ENCODE data around the gene MACROD2. TPM values are rescaled to one million over a fixed set of nuclear protein-coding genes. Genes with fewer than 3 reads are reported as not detected.

Gene MACROD2
- total RNA-seq, 4 donors from 2014 or later, result 2.9 to 11.3 (median 8.0) TPM

DNA sequence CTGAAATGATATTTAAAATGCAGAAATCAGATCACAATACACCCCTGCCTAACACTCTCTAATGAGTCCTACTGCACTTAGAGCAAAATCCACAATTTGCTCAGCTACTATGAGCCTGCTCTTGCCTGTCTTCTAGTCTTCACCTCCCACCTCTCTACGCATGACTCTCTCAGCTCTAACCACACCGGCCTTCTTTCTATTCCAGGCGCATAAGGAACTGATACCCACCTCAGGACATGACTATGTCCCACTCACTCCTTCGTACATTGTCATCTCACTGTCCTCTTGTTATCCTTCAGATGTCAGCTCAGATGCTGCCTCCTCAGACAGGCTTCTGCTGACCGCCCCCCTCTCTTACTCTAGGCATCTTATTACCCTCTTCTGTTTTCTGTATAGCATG lies 543.1 kb downstream of the MACROD2 start:
- TF ChIP-seq, protein P1, sequence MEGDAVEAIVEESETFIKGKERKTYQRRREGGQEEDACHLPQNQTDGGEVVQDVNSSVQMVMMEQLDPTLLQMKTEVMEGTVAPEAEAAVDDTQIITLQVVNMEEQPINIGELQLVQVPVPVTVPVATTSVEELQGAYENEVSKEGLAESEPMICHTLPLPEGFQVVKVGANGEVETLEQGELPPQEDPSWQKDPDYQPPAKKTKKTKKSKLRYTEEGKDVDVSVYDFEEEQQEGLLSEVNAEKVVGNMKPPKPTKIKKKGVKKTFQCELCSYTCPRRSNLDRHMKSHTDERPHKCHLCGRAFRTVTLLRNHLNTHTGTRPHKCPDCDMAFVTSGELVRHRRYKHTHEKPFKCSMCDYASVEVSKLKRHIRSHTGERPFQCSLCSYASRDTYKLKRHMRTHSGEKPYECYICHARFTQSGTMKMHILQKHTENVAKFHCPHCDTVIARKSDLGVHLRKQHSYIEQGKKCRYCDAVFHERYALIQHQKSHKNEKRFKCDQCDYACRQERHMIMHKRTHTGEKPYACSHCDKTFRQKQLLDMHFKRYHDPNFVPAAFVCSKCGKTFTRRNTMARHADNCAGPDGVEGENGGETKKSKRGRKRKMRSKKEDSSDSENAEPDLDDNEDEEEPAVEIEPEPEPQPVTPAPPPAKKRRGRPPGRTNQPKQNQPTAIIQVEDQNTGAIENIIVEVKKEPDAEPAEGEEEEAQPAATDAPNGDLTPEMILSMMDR (IDR thresholded peaks at IDR 0.05; ENCODE audit: low read depth), result no peak

DNA sequence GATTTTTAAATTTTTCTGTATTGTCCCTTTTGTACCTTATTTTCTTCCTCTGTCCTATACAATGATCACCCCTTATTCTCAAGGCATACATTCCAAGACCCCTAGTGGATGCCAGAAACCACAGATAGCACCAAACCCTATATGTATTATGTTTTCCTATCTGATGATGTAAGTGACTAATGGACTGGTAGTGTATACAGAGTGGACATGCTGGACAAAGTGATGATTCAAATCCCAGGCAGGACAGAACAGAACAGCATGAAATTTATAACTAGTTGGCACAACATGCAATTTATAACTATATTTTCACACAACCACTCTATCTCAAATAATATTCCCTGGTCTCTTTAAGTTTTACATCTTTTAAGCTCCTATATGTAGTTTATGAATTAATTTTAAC lies 547.7 kb downstream of the MACROD2 start:
- TF ChIP-seq, protein P1 (IDR thresholded peaks at IDR 0.05; ENCODE audit: low read depth), result no peak

DNA sequence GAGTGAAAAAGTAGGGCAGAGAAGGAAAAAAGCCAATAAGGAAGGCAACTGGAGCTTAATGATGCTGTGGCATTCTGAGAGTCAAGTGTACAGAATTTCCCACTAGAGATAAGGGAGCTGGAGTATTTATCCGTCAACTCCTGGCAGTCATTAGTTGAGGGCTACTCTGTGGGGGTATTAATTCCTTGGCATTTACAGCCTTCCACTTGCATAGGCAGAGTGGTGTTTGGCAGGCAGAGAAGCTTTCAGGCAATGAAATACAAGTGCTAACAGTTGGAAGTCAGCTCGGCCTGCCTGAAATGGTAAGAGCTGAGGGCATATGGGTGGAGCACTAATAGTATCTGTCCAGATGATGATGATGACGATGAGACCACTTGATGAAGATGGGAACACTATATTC lies 549.4 kb downstream of the MACROD2 start:
- TF ChIP-seq, protein P1 (IDR thresholded peaks at IDR 0.05; ENCODE audit: low read depth), result no peak

DNA sequence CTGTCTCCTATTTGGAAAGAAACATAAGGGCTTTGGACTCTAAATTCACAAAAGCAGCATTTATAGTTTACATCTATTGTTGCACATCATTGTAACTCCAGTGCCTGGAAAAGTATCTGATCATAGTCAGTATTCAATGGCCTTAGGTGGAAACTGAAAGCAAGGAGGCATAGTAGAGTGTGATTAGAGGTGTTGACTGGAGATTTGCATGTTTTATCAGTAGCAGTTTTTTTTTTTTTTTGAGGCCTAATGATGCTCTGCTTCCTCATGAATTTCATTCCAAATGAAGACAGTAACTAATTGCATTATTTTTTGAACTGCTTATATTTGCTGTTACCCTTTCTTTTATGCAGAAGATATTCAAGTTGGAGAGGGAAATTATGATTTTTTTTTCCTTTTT lies 555.3 kb downstream of the MACROD2 start:
- TF ChIP-seq, protein P1 (IDR thresholded peaks at IDR 0.05; ENCODE audit: low read depth), result no peak

DNA sequence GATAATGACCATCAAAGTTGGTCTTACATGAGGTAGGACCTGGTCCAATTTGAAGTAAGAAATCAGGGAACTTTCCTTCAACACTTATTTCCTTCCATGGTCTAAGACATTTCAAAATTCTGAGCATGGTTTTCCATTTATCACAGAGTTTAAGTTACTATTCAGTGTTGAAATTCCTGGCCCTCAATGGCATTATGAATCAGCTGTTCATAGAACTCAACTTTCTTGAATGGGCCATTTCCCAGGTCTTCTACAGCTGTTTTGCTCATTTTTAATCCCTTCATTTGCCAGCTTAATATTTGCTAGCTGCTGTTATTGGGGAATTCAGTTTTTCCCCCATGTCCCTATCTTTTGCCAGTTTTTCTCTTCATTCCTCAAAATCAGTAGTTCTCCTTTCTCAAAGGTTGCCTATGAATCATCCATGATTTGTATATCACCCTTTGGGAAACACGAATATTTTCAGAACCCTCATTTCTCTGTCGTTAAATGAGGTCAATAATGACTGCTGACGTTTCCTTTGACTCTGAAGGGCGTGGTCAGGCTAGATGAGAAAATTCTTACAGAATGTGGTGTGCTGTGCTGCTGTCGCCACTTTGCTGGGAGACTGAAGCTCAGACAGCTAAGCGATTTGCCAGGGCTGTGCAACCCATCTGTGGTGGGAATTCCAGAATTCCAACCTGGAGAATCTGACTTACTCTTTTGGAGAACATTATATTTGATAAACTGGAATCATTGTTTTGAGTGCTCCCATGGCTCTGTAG lies 558.6 kb downstream of the MACROD2 start:
- TF ChIP-seq, protein P1 (IDR thresholded peaks at IDR 0.05; ENCODE audit: low read depth), result no peak

DNA sequence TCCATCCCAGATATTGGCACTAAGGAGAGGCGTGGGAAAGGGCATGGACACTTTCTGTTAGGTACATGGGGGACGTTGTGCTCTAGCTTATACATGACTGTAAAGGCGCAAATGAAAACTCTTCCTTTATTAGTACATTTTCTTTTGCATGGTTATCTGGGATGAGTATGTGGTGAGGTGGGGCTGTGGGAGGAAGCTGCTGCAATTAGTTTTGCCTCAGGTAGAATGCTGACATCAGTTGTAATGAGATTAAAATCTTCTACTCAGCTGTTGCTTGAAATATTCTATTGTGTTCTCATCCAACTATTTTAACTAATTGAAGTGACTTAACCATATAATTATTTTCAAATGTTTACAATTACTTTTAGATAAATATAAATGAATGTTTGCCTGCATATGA lies 560.4 kb downstream of the MACROD2 start:
- TF ChIP-seq, protein P1 (IDR thresholded peaks at IDR 0.05; ENCODE audit: low read depth), result no peak

DNA sequence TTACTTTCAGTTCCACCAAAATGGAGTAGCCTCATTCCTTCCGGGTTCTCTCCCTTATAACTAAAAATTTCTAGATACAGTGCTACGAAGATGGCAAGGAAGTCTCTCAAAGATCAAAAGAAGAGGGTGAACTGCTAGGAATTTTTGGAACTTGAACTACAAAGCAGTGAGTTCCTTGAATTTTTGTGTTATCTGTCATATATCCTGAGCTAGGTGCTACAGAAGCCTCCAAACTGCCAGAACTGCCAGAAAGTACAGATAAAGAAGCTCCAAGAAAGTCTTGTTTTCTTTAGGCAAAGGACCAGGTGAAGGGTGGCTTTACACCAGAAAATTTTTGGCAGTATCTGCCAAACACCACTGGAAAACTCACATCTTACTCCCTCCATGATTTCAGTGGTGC lies 560.9 kb downstream of the MACROD2 start:
- TF ChIP-seq, protein P1 (IDR thresholded peaks at IDR 0.05; ENCODE audit: low read depth), result no peak

Measured in subcutaneous adipose tissue (tissue), 4 donors.